DND-41 (cell line): ENCODE data around the gene KCNS1.

Experiments
- ATAC-seq: fragments of 200-7000 bp; cut with Tn5 transposase; 3 replicates; pipeline ENCODE4 v1.9.1; 2021; ENCODE audit warnings: low read depth; ENCODE audit not compliant: insufficient read depth
- DNase-seq: peaks from one replicate; pipeline ENCODE4 v3.0.0-alpha.2; 2020
- H2AFZ ChIP-seq: 2 replicates; pipeline ENCODE4 v1.6.0; 2012; ENCODE audit warnings: low read depth, low read length
- H3K27ac ChIP-seq: 2 replicates; pipeline ENCODE4 v1.5.1; 2012; ENCODE audit warnings: low read length, inconsistent platforms
- H3K27me3 ChIP-seq: fragments of 200-600 bp; sonication (generic); 2 replicates; pipeline ENCODE4 v1.6.0; 2012; ENCODE audit warnings: low read length, mild to moderate bottlenecking, inconsistent platforms; ENCODE audit not compliant: insufficient read depth, poor library complexity
- H3K36me3 ChIP-seq: 2 replicates; pipeline ENCODE4 v1.5.1; 2012; ENCODE audit warnings: low read length, inconsistent platforms; ENCODE audit not compliant: insufficient read depth
- H3K4me1 ChIP-seq: 2 replicates; pipeline ENCODE4 v1.5.1; 2012; ENCODE audit warnings: mild to moderate bottlenecking, low read length; ENCODE audit not compliant: insufficient read depth
- H3K4me2 ChIP-seq: 2 replicates; pipeline ENCODE4 v1.6.0; 2012; ENCODE audit warnings: mild to moderate bottlenecking, moderate library complexity, low read length, inconsistent platforms; ENCODE audit not compliant: insufficient read depth
- H3K4me3 ChIP-seq, 2 experiments: fragments of 200-600 bp in 1 of 2; shearing (Covaris generic) in 1 of 2; 2 replicates each; pipeline ENCODE4 v1.5.1; 2012 to 2016; ENCODE audit warnings: inconsistent platforms in 2 of 2, low read length in 2 of 2, mild to moderate bottlenecking in 2 of 2, low read depth in 1 of 2, moderate library complexity in 1 of 2
- H3K79me2 ChIP-seq: 2 replicates; pipeline ENCODE4 v1.6.0; 2012; ENCODE audit warnings: low read length, inconsistent platforms; ENCODE audit not compliant: insufficient read depth
- H3K9ac ChIP-seq: 2 replicates; pipeline ENCODE4 v1.6.0; 2012; ENCODE audit warnings: low read depth, mild to moderate bottlenecking, inconsistent platforms, low read length, moderate library complexity
- H3K9me3 ChIP-seq: 2 replicates; pipeline ENCODE4 v1.5.1; 2012; ENCODE audit warnings: low read length, moderate library complexity, mild to moderate bottlenecking, inconsistent platforms; ENCODE audit not compliant: insufficient read depth, severe bottlenecking
- H4K20me1 ChIP-seq: 2 replicates; pipeline ENCODE4 v1.6.0; 2012; ENCODE audit warnings: low read length; ENCODE audit not compliant: insufficient read depth
- CTCF ChIP-seq: IDR thresholded peaks from 2 replicates; pipeline ENCODE4 v1.5.1; 2012; ENCODE audit warnings: borderline replicate concordance, low read length, moderate library complexity, mild to moderate bottlenecking; ENCODE audit not compliant: poor library complexity, severe bottlenecking; ENCODE audit errors: extremely low read depth
- EZH2 ChIP-seq: IDR thresholded peaks from 3 replicates; pipeline ENCODE4 v1.6.1; 2012; ENCODE audit warnings: borderline replicate concordance, low read depth, mild to moderate bottlenecking, moderate library complexity, low read length, inconsistent platforms; ENCODE audit not compliant: severe bottlenecking

KCNS1 gene

GRCh38 chr20:45073221-45073620, 27.7 kb downstream of the KCNS1 start:
- Histone ChIP-seq H2AFZ (no peak overlapping the region), H3K4me2 (no peak overlapping the region), H4K20me1 (peaks cover 8% of the 10 kb centered on the region; the same call in 1 of the 2 replicates), H3K36me3 (peaks cover 64% of the 10 kb centered on the region), H3K27ac (no peak overlapping the region), H3K27me3 (no peaks in the 10 kb centered on the region), H3K79me2 (no peaks in the 10 kb centered on the region), H3K9ac (no peak overlapping the region), H3K4me1 (no peaks in the 10 kb centered on the region), H3K4me3 (no peak overlapping the region), H3K9me3 (no peaks in the 10 kb centered on the region)
- ATAC-seq, result no peak
- no peak for DNase-seq
- TF ChIP-seq CTCF (no peak), EZH2 (no peak)

- H3K4me3 ChIP-seq, result no peak overlapping the region
- peaks cover 8% of the 10 kb centered on the region; the same call in 1 of the 2 replicates for H4K20me1 ChIP-seq
- no peak for TF ChIP-seq EZH2
- no peak for TF ChIP-seq CTCF
- no peak overlapping the region for H3K9ac ChIP-seq
- no peaks in the 10 kb centered on the region for H3K4me1 ChIP-seq
- H3K27ac ChIP-seq, result no peak overlapping the region
- H3K36me3 ChIP-seq, result peaks cover 66% of the 10 kb centered on the region
- DNase-seq (no peak), ATAC-seq (no peak)
- H3K27me3 ChIP-seq, result no peaks in the 10 kb centered on the region
- H3K79me2 ChIP-seq, result no peaks in the 10 kb centered on the region
- H3K4me2 ChIP-seq, result no peak overlapping the region
- H2AFZ ChIP-seq, result no peak overlapping the region
- H3K9me3 ChIP-seq, result no peaks in the 10 kb centered on the region
Observed at GRCh38 chr20:45072066-45072465, 28.9 kb downstream of the KCNS1 start.

- DNase-seq (no peak), ATAC-seq (no peak)
- Histone ChIP-seq H4K20me1 (peaks cover 8% of the 10 kb centered on the region; the same call in 1 of the 2 replicates), H3K27me3 (no peaks in the 10 kb centered on the region), H3K4me1 (no peaks in the 10 kb centered on the region), H3K9ac (no peak overlapping the region), H3K4me3 (no peak overlapping the region), H3K36me3 (peaks cover 60% of the 10 kb centered on the region), H3K4me2 (no peak overlapping the region), H2AFZ (no peak overlapping the region), H3K79me2 (no peaks in the 10 kb centered on the region), H3K27ac (no peak overlapping the region), H3K9me3 (no peaks in the 10 kb centered on the region)
- no peak for TF ChIP-seq CTCF
- TF ChIP-seq EZH2, result no peak
Observed at GRCh38 chr20:45070932-45071632, 29.8 kb downstream of the KCNS1 start.

DNA sequence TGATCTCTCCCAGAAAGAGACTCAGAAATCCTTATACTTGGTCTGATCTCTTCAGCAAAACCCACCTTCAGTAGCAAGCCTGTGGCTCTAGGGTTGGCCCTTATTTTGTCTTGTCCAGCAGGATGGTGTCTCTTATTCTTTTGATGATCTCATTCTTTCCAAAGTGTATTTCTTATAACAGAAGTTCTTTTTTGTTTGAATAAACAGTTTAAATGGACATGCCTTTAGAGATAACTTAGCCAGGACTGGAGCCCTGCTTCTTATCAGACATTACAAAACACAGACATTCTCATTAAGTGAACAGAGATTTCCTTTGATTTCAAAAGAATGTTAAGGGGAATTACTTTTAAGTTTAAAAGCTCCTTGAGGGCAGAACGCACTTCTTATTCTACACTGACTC, 31.7 kb downstream of the KCNS1 start:
- ATAC-seq (no peak), DNase-seq (no peak)
- H3K4me2 ChIP-seq, result no peak overlapping the region
- H3K4me3 ChIP-seq, result no peak overlapping the region
- peaks cover 44% of the 10 kb centered on the region for H3K36me3 ChIP-seq
- H3K27me3 ChIP-seq, result no peaks in the 10 kb centered on the region
- H3K79me2 ChIP-seq, result peaks cover 5% of the 10 kb centered on the region; the same call in 1 of the 2 replicates
- no peak overlapping the region for H3K27ac ChIP-seq
- TF ChIP-seq CTCF, result no peak
- TF ChIP-seq EZH2, result no peak
- no peak overlapping the region for H3K9ac ChIP-seq
- peaks cover 15% of the 10 kb centered on the region; the same call in 1 of the 2 replicates for H4K20me1 ChIP-seq
- H3K4me1 ChIP-seq, result no peaks in the 10 kb centered on the region
- no peaks in the 10 kb centered on the region for H3K9me3 ChIP-seq
- H2AFZ ChIP-seq, result no peak overlapping the region
